HG02610 (cell line): ENCODE data around the gene NOP56.
"Not testable (repeated sequence)": the region's sequence is repeated elsewhere in the genome, so short reads cannot be mapped to it uniquely, and the experiment has no call there.

Experiments used
- ATAC-seq: cut with Tn5 transposase; IDR thresholded peaks from one replicate; pipeline ENCODE4 v1.9.1; 2021; ENCODE audit warnings: mild to moderate bottlenecking, moderate library complexity; ENCODE audit not compliant: unreplicated experiment

Gene NOP56

DNA sequence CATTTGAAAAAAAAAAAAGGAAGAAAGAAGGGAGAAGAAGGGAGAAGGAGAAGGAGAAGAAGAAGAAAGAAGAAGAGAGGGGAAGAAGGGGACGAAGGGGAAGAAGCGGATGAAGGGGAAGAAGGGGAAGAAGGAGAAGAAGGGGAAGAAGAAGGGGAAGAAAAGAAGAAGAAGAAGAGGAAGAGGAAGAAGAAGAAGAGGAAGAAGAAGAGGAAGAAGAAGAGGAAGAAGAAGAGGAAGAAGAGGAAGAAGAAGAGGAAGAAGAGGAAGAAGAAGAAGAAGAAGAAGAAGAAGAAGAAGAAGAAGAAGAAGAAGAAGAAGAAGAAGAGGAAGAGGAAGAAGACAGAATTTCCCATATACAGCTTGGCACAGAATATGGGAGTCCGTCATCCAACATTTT is 29.6 kb downstream of the NOP56 start:
- not testable (repeated sequence) for ATAC-seq

DNA sequence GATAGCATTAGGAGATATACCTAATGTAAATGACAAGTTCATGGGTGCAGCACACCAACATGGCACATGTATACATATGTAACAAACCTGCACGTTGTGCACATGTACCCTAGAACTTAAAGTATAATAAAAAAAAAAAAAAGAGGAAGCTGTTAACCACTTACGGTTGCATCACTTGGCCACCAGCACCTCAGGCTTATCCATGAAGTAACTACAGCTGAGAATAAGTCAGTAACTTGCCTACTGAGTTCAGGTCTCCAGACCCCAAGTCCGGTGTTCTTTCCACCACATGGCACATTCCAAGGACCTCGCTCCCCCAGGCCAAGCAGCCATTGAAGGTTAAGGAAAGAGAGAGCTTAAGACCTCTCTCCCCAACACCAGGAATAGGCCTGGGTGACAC is 32.4 kb downstream of the NOP56 start:
- not testable (repeated sequence) for ATAC-seq

DNA sequence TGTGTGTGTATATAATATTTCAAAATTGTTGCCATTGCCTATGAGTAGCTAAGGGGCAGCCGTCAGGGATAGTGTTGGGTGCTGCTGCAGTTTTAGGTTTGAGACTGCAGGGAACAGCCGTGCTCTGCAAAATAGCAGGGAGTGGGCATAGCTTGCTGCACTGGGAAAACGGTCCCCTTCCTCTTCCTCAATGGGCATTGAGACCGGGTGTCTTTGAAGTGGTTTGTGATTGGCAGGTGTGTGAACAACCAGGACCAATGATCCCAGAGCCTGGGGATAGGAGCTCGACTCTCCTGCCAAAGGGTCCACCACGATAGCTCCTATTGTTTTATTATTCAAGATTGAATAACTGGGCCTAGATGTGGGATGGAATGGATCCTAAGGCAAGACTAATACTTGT is 35.1 kb downstream of the NOP56 start:
- ATAC-seq, result no peak

DNA sequence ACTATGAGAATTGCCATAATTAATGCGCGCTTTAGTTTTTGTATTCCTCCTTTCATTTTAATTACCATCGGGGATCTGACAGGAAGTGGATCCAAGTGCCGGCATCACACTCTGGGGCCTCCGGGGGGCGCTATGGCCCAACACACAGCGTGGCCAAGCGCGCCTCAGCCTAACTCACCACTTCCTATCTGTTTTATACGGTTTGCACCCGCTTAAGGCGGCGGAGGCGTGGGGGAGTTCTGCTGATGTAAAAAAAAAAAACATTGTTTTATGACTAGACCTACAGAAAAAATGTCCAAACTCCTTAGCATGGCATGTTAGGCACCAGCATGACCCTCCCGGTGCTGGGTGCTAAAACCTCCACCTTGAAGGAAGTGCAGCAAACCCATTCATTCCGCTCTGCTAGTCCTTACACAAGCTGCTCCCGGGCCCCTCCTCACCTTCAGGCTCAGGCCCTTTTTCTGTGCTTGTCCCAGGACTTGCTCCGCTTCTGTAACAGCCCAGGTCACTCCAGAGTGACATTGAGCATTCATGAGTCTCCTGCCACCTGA is 35.7 kb downstream of the NOP56 start:
- no peak for ATAC-seq

DNA sequence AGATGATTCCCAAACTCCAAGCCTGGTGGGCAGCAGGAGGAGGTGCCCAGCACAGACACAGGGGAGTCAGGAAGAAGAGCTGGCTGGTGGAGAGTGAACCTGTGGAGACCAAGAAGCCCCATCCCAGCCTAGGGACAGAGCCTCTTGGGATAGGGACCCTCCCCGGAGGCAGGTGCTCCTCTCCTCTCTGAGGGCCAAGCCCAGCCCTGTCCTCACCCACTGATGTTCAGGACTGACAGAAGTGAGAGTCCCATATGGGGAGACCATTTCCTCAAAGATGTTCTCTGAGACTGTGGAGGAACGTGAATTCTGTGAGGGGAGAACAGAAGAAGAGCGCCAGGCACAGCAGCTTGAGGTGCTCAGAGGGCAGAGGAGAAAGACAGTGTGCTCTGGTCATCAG is 37.8 kb downstream of the NOP56 start:
- no peak for ATAC-seq

DNA sequence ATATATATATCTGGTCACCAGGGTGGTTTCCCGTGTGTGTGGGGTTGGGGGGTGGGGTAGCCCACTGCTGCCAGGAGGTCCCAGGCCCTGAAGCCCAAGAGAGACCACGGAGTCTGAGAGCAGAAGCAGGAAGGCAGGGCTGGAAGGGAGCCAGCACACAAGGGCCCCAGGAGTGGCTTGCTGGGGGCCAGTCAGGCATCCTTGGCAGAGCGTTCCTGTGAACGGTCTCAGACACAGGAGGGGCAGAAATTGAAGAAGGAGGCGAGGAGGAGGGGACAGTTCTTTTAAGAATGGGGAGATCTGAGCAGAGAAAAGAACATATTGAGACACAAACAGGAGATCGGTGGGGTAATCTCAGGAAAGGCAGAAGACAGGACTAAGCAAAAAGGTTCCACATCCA is 38.3 kb downstream of the NOP56 start:
- ATAC-seq, result no peak

DNA sequence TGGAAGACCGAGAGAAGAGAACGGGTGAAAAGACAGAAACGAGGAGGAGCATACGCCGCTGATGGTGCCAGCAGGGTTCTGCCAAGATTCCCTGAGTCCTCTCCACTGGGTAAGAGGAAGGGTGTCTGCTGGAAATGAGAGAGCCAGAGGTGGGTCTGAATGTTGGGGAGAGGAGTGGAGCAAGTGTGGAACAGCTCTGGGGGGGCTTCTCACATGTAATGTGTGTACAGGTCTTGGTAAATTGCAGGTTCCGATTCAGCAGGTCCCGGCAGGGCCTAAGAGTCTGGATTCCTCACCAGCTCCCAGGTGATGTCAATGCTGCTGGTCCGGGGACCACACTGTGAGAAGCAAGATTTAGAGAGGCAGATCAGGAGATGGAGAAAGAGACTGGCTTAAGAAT is 38.7 kb downstream of the NOP56 start:
- ATAC-seq, result no peak

DNA sequence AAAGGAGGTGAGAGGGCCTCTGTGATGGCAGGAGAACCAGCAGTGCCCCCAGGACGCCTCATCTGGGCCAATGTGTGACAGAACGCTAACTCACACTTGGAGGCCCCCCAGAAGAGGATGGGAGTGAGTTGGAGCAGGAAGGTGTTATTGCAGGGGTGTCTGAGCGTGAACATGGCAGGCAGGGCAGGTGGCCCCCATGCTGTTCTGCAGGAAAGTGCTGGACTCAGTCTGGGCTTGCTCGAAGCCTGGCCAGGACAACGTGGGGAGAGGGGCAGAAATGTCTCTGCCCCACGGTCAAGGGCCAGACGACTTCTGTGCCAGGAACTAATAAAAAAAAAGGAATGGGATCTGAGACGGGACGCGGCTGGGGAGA is 39.2 kb downstream of the NOP56 start:
- ATAC-seq, result no peak

DNA sequence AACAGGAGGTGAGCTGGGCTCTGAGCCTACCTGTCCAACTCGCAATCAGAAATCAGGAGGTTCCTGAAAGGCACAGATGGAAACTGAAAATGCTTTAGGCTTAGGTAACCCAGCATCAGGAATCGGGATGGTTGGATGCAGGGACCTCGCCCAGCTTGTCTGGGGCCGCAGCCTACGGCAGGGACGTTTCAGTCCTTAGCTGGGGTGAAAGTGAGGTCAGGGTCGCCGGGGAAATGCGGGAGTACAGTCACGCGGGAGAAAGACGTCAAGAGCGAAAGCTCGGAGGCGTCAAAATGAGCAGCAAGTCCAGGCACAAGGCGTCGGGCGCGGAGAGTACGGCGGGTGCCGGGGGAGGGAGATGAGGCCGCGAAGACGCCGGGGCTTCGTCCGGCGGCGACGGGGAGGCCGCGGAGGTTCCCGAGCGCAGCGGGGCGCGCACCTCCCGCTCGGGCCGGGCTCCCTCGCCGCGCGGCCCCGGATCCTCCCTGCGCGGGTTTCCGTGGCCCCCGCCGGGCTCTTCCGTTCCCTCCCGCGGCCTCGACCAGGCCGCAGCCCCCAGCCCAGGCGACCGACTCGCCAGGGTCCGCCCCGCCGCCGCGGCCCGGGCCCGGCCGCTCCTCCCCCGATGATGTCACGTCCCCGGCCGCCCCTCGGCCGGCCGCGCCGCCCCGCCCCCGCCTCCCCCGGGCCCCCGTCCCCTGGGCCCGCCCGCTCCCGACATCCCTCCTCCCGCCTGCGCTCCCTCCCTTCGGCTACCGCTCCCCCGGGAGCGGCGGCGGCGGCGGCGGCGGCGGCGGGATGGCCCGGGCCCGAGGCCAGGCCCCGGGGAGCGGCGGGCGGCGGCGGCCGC is 39.8 kb downstream of the NOP56 start, which contains the start of gene EBF4:
EBF4 (plus strand) TSS at position 745 of the 850 bp plus-strand sequence. CDS start 866 bp downstream, outside the sequence.
- ATAC-seq, result no peak

DNA sequence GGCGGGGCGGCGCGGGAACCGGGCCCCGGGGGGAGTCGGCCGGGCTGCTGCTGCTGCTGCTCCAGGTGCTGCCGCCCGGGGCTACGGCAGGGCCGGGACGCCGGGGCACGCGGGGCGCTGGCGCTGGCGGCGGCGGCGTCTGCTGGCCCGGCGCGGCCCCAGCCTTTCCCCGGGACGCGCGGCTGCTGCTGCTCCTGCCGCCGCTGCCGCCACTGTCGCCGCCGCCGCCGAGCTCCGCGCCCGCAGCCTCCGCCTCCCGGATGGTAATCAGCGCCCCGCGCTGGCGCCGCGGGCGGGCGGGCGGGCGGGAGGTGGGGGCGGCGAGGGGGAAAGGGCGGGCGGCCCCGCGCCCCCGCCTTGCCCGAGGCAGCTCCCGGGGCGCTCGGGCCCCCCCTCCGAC is 40.5 kb downstream of the NOP56 start:
- ATAC-seq, result no peak

DNA sequence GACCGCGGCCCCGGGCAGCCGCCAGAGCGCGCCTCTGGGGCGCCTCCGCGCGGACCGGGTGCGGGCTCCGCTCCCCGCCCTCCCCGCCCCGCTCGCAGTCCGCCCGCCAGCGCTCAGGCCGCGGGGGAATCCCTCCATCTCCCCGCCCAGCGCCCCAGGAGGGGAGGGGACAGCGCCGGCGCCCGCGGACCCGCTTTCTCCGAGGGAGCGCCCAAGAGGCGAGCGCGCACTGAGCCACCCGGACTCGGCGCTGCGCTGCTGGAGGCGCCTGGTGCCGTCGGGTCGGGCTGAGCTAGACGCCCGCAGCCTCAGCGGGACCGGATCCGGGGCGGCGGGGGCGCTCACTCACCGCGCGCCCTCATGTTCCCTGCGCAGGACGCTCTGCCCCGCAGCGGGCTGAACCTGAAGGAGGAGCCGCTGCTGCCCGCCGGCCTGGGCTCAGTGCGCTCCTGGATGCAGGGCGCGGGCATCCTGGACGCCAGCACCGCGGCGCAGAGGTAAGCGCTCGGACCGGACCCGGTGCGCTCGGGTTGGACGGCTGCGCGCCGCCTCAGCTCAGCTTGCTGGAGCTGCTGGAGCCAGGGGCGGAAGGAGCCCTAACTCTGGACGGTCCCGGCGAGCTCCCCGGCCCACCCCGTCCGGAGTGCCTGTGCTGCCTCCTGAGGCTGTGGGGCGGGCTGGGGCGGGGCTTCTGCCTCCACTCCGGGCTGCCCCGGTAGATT is 41.0 kb downstream of the NOP56 start:
- ATAC-seq, result no peak

DNA sequence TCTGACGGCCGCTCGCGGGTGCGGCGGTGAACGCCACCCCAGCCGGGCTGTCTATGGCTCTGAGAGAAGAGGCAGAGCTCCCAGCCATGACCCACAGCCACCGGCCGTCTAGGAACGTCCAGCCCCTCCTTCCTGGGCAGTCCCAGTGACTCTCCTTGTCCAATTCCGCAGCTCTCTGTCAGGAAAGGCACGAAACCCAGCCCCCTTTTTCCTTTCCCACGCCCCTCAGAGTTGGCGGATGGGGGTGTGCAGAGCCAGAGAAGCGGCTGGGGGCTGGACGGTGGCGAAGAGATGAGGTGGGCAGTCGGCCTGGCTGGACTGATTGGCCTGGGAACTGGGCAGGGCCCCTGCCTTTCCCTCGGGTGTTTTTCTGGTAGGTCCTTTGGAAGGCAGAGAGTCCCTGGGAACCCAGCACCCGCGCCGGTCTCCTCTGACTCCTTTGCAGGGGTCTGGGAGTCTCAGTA is 41.6 kb downstream of the NOP56 start:
- no peak for ATAC-seq

DNA sequence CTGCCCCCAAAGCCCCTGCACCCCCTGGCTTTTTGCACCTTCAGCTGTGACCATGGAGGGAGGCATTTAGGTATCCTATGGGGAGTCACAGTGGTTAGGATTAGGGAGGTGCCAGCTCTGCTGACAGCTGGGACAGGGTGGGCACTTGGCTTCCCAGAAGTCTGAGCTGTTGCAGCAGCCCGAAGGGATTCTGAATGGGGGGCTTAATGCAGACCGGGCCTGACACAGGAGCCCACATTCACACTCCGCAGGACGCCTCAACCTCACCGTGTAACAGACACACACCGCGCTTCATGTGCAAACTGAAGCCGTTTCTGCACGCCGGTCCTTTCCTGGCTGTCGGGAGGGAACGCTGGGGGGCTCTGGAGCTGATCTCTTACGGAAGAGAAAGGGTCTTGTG is 42.1 kb downstream of the NOP56 start:
- ATAC-seq, result no peak

DNA sequence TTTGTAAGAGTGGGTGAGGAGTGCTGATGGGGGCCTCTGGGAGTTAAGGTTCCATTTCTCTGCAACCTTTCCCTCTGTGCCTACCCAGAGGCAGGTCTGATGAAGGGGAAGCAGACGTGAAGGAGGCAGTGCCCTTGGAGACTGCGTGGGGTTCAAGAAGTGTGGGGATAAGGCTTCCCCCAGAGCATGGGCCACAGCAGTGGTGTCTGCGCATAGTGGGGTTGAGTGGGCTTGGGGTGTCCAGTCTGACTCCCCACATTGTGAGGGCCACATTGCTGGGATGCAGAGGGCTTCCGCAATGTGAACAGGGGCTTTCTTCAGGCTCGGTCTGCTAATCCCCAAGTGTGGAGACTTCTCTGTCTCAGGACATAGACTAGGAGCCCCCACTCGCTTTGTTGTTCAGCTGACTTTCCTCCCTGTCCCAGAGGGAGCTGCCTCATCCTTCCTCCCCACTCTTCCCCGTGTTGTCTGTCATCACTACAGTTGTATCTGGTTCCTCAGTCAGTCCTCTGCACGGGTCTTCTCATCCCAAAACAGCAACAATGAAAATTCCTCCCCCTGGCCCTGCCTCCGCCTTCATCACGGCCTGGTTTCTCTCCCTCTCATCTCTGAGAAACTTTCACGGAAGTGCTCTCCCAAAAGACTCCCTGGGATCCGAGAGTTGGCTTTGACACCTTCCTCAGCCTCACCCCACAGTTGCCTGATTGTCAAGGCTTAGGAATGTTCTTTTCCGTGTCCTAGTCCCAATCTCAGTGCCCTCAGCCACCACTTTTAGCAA is 43.0 kb downstream of the NOP56 start:
- no peak for ATAC-seq

DNA sequence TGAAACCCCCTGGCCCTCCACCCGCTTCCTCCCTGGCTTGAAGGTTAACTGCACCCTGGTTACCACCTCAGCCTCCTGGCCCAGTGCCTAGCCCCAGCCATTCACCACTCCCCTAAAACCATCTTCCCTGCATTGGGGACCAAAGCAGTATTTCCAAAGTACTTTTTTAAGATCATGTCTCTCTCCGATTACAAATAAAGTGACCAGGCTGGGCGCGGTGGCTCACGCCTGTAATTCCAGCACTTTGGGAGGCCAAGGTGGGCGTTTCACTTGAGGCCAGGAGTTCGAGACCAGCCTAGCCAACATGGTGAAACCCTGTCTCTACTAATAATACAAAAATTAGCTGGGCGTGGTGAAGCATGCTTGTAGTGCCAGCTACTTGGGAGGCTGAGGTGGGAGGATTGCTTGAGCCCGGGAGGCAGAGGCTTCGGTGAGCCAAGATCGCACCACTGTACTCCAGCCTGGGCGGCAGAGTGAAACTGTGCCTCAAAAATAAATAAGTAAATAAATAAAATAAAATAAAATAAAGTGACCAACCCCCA is 43.6 kb downstream of the NOP56 start:
- not testable (repeated sequence) for ATAC-seq

DNA sequence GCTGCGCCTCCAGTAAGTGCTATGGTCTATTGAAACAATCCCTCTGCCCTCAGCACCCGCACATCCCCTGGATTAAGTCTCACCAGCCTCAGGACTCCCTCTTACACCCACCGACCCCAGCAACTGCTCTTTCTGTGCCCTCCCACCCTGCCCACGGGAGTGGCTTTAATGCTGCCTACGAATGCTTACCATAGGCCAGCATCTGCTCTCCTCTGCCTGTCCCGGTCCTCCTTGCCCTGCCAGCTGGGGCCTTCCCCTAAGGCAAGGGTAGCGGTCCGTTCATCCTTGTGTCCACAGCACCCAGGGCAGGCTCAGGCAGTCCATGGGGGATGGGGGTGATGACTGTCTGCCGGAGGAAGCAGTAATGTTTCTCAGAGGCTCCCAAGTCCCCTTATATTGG is 44.2 kb downstream of the NOP56 start:
- ATAC-seq, result no peak

DNA sequence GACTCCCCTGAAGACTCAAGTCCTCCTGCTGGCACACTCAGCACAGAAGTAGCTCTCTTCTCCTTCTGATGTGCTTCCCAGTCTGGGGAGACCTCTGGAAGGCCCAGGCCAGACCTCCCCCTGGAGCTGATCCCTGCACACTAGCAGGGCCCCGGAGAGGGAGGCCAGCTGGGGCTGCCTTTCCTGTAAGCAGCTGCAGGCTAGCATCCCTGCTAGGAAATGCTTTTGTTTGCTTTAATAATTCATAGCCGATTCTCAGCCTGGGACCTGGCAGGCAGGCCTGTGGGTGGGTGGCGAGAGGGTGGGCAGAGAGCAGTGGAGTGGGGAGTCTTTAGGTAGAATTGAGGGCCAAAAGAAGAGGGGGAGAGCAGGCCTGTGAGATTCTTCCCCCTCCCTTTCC is 45.3 kb downstream of the NOP56 start:
- no peak for ATAC-seq

DNA sequence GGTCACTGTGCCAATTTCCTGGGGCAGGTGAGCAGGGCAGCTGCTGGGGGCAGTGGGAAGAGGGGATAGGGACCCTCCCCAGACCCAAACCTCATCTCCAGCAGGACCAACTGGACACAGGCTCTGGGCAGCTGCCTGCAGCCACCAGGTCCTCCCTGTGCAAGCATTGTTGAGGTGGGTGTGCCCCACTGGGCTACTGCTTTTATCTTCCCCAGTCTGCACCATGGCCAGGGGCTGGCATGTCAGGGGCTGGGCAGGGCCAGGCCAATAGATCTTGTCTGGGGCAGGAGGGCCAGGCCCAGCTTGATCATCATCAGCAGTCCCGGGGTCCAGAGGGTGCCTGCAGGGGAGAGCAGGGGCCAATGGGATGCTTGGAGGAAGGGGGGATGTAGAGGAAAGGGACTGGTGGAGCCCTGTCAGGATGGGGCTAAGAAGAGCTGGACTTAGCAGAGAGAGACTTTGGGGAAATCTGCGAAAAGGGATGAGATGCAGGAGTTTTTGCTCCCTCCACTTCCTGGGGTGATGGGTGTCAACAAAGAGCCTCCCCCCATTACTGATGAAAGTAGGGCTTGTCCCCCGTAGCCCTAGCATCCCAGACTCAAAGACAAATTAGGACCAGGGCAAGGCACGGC is 45.9 kb downstream of the NOP56 start:
- ATAC-seq, result no peak

DNA sequence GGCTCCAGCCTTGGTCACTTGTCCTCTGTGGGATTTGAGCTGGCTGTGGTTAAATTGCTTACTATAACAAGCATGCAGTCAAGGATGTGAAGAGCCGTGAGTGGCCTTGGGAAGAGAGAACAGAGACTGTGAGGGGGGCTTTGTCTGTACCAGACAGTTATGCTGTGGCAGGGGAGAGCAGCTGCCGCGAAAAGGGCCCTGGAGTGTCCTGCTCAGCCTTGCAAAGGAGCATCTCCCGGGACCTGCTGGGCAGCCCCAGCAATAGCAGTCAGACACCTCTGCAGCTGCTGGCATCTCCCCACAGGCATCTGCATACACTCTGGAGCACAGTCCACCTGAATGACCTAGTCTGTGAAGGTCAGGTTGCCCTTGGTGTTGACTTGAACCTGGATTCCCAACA is 46.5 kb downstream of the NOP56 start:
- ATAC-seq, result no peak

DNA sequence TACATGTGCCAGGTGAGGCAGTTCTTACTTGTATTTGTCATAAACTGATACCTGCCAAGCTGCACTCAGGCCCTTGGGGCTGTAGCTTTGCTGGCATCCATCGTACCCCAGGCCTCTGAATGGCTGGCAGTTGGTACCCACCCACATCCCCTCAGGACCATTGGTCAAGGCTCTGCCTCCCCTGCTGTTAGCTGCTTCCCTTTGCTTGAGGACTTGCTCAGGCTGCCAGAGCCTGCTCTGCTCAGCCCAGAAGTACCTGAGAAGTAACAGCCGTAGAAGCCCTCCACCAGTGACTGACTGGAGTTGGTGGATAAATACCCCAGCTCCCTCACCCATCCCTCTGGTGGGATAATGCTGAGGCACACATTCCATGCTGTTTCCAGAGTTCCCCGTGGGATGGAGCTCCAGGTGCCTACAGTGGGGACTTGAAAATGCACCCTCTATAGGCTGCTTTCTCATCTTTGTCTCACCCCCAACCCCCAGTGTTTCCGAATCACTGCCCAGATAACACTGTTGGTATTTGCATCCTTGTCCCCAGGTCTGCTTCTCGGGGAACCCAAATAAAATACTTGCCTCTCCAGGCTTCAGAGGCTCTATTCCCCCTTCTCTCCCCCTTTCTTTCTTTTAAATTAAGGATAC is 47.5 kb downstream of the NOP56 start:
- ATAC-seq, result no peak
